RKO (cell line): ENCODE results near the gene GUCY1A1.

Experiments
- DNase-seq: peaks from one replicate; pipeline ENCODE4 v3.0.0-alpha.2; 2016; ENCODE audit warnings: low spot score

GUCY1A1 gene

GRCh38 chr4:155741546-155741945 lies 74.9 kb downstream of the GUCY1A1 start:
- DNase-seq = no peak

- DNase-seq = no peak
These were observed 75.8 kb downstream of the GUCY1A1 start for GRCh38 chr4:155742310-155743015.

GRCh38 chr4:155745984-155746383 lies 79.3 kb downstream of the GUCY1A1 start:
- DNase-seq = no peak

- no peak for DNase-seq
These were observed 81.4 kb downstream of the GUCY1A1 start for GRCh38 chr4:155748039-155748438.

GRCh38 chr4:155749041-155749440 lies 82.4 kb downstream of the GUCY1A1 start:
- no peak for DNase-seq

- DNase-seq = no peak
These were observed 84.9 kb downstream of the GUCY1A1 start for GRCh38 chr4:155751569-155751968.

- DNase-seq = no peak
These were observed 91.2 kb downstream of the GUCY1A1 start for GRCh38 chr4:155757745-155758265.

- DNase-seq = no peak
These were observed 92.1 kb downstream of the GUCY1A1 start, which contains the start of gene GUCY1B1 for GRCh38 chr4:155758481-155759371. Gene GUCY1B1, plus strand, starts transcription at chr4:155759021. Its CDS starts 120 bp downstream, at chr4:155759141.

- no peak for DNase-seq
These were observed 93.0 kb downstream of the GUCY1A1 start for GRCh38 chr4:155759372-155760252.

- no peak for DNase-seq
These were observed 94.4 kb downstream of the GUCY1A1 start for GRCh38 chr4:155761047-155761446.

- DNase-seq = no peak
These were observed 95.3 kb downstream of the GUCY1A1 start for GRCh38 chr4:155761916-155762315.

GRCh38 chr4:155762334-155762733 lies 95.7 kb downstream of the GUCY1A1 start:
- DNase-seq = no peak

- no peak for DNase-seq
These were observed 96.9 kb downstream of the GUCY1A1 start for GRCh38 chr4:155763551-155763950.

- DNase-seq = no peak
These were observed 98.5 kb downstream of the GUCY1A1 start for GRCh38 chr4:155765149-155765548.

- DNase-seq = no peak
These were observed 100.0 kb downstream of the GUCY1A1 start for GRCh38 chr4:155766622-155767021.

GRCh38 chr4:155768370-155768769 lies 101.7 kb downstream of the GUCY1A1 start:
- DNase-seq = no peak

- no peak for DNase-seq
These were observed 102.4 kb downstream of the GUCY1A1 start for GRCh38 chr4:155769090-155769489.

- DNase-seq = no peak
These were observed 106.0 kb downstream of the GUCY1A1 start for GRCh38 chr4:155772459-155773195.

GRCh38 chr4:155773196-155773800 lies 106.7 kb downstream of the GUCY1A1 start:
- DNase-seq = no peak

GRCh38 chr4:155774033-155774432 lies 107.4 kb downstream of the GUCY1A1 start:
- no peak for DNase-seq
